Measurements from ENCODE around the gene ANKRD39.
"Not testable (repeated sequence)": the region's sequence is repeated elsewhere in the genome, so short reads cannot be mapped to it uniquely, and the experiment has no call there.

The ANKRD39 gene

DNA sequence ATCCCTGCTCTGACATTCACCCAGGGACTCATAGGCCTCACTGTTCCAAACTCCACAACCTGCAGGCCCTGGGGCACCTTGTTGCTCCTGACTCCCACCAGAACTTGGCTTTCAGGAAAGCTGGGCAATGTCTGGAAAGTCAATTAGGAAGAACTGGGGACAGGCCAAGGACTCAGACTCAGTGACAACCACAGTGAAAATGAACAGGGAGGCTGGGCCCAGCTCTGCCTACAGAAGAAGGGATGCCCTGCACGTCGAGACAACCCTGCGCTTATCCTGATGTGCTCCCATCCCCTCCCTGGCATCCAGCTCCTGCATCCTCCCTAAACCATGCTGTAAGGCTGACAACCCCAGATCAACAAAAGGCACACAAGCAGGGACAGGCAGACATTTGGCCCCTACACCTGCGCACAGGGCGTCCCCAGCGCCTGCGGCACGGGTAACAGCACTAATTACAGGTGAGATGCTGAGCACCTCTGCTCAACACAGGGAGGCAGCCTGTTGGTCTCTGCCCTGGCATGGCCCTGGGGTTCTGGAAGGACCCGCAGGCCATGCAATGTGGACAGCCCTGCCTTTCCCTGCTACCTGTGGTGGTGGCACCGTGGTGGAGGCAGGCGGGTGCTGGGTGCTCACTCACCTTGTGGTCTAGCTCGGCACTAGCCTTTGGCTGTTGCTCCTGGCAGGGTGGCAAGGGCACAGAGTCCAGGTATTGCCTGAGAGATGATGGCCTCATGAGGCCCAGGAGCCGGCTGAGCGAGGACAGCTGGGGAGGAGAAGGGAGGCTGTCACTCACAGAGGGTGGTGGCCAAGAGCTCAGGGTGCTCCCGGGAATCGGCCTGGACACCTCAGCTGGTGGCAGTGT, 35.7 kb upstream of the ANKRD39 start:
- TF ChIP-seq CTCF (IDR thresholded peaks at IDR 0.05; ENCODE audit: low read depth, low read length, missing control alignments), result no peak
- H3K4me3 ChIP-seq (replicated peaks; ENCODE audit: low read depth, low read length), result no peak overlapping the region

DNA sequence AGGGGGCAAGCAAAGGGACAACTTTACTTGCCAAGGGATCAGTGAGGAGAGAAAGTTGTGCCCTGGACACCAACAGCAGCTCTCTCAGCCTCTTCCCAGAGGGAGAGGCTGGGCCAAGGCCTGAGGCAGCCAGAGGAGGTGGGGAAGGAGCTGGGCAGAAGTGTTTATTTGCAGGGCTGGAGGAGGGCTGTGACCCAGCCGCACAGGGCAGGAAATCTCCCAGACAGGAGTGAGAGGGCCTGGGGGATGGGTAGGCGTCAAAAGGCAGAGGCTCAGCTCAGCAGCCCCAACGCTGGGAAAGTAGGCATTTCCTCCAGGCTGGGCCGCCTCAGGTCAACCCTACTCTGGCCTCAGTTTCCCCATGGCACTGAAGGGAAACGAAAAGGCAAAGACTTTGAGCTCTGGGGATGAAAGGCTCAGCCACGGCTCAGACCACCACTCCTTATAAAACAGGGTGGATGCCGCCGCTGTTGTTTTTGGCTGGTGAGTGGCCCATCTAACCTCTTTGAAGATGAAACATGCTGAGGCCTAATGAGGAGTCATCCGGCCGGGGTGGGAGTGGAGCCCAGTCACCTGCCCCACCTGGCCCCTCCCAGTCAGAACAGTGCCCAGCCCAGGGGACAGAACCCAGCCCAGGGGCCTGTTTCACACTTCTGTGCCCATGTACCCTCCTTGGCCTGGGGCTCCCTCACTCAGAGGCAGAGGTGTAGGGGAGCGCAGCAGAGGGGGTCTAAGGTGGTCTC, 33.9 kb upstream of the ANKRD39 start:
- no peak for DNase-seq (ENCODE audit: extremely low read depth, low read depth)
- TF ChIP-seq CTCF (IDR thresholded peaks at IDR 0.05; ENCODE audit: low read depth, low read length, missing control alignments), result no peak
- no peak overlapping the region for H3K4me3 ChIP-seq (replicated peaks; ENCODE audit: low read depth, low read length)

More for the DNA sequence above, 35.7 kb upstream of the ANKRD39 start:
- DNase-seq (ENCODE audit: extremely low read depth, low read depth), result no peak

GRCh38 chr2:96890726-96891385, 33.0 kb upstream of the ANKRD39 start:
- H3K4me3 ChIP-seq (replicated peaks; ENCODE audit: low read depth, low read length), result no peak overlapping the region
- TF ChIP-seq CTCF (IDR thresholded peaks at IDR 0.05; ENCODE audit: low read depth, low read length, missing control alignments), result no peak
- DNase-seq (ENCODE audit: extremely low read depth, low read depth), result no peak

GRCh38 chr2:96890252-96890651, 32.4 kb upstream of the ANKRD39 start:
- no peak overlapping the region for H3K4me3 ChIP-seq (replicated peaks; ENCODE audit: low read depth, low read length)
- no peak for TF ChIP-seq CTCF (IDR thresholded peaks at IDR 0.05; ENCODE audit: low read depth, low read length, missing control alignments)
- no peak for DNase-seq (ENCODE audit: extremely low read depth, low read depth)

GRCh38 chr2:96889502-96889901, 31.7 kb upstream of the ANKRD39 start:
- not testable (repeated sequence) for DNase-seq (ENCODE audit: extremely low read depth, low read depth); H3K4me3 ChIP-seq (replicated peaks; ENCODE audit: low read depth, low read length)

GRCh38 chr2:96888072-96889011, 30.5 kb upstream of the ANKRD39 start:
- TF ChIP-seq CTCF (IDR thresholded peaks at IDR 0.05; ENCODE audit: low read depth, low read length, missing control alignments), result no peak
- DNase-seq (ENCODE audit: extremely low read depth, low read depth), result no peak
- no peak overlapping the region for H3K4me3 ChIP-seq (replicated peaks; ENCODE audit: low read depth, low read length)

Measured in HFF-Myc (cell line).